Right lobe of liver (tissue), 6 donors: ENCODE results near the gene DNAJB1. TPM values are rescaled to one million over a fixed set of nuclear protein-coding genes. Genes with fewer than 3 reads are reported as not detected.

Source experiments
- ATAC-seq, 4 donors: fragments of 200-7000 bp; cut with Tn5 transposase; one replicate each; pipeline ENCODE4 v1.9.1; 2020; ENCODE audit warnings: mild to moderate bottlenecking in 4 of 4, moderate library complexity in 4 of 4
- DNase-seq, 3 donors: peaks; one replicate each; pipeline ENCODE4 v3.0.0-alpha.2; 2020
- H3K27ac ChIP-seq, 3 donors: fragments of 200-600 bp; one replicate each; pipeline ENCODE4 v1.8.0; 2022
- H3K27me3 ChIP-seq, 2 donors: fragments of 200-600 bp; one replicate each; pipeline ENCODE4 v1.8.0; 2022
- H3K36me3 ChIP-seq, 4 donors: fragments of 200-600 bp; sonication (generic) in 1 of 4; one replicate each; pipeline versions ENCODE4 v1.5.1 to v1.8.0; 2017 to 2022; ENCODE audit warnings: control low read depth in 1 of 4
- H3K4me1 ChIP-seq, 4 donors: fragments of 200-600 bp; sonication (generic) in 1 of 4; one replicate each; pipeline versions ENCODE4 v1.5.1 to v1.8.0; 2017 to 2022; ENCODE audit warnings: control low read depth in 1 of 4
- H3K4me3 ChIP-seq, 3 donors: fragments of 200-600 bp; one replicate each; pipeline ENCODE4 v1.8.0; 2022
- H3K9me3 ChIP-seq, 4 donors: fragments of 200-600 bp; sonication (generic) in 1 of 4; one replicate each; pipeline versions ENCODE4 v1.5.1 to v1.8.0; 2017 to 2022; ENCODE audit warnings: control low read depth in 1 of 4
- POLR2A ChIP-seq: fragments of 450-650 bp; IDR thresholded peaks from one replicate; pipeline ENCODE4 v1.6.1; 2017; ENCODE audit warnings: antibody characterized with exemption, mild to moderate bottlenecking
- WGBS: methylation state at CpG from one replicate; pipeline ENCODE4 v1.1.6; 2018; ENCODE audit warnings: low coverage, low lambda C conversion rate; ENCODE audit not compliant: insufficient coverage; ENCODE audit errors: missing lambda C conversion rate; 5-methylcytosine and 5-hydroxymethylcytosine counted together
- intact Hi-C, 2 donors: fragments of 100-400 bp; cut with DNase I; formaldehyde crosslinking; loops; one replicate each; pipeline versions ENCODE4 v1.11.2 to v1.14.1; 2022
- total RNA-seq, 6 experiments: library from RNA; depleted of rRNA in 2 of 6; stranded (reverse); fragments of >200 nt in 2 of 6; fragmentation: NEBNext Ultra II Directional in 3 of 6; extraction: Animal tissue kit (Norgen Biotek cat#: 25700) in 3 of 6; gene quantifications; one replicate each; pipeline versions ENCODE4 v1.1.0 to v1.2.4, GENCODE V29; 2016 to 2023
- TF ChIP-seq, protein P1 (sequence below), 4 donors: fragments of 200-600 bp in 3 of 4; fragments of 450-650 bp in 1 of 4; IDR thresholded peaks; one replicate each; pipeline versions ENCODE4 v1.5.1 to v1.8.0; 2016 to 2022; ENCODE audit warnings: antibody characterized with exemption in 4 of 4, mild to moderate bottlenecking in 2 of 4
- donor health status: DM: no; HTN: yes; CAD: no.
- donor health status: DM: no; HTN: no; CAD: no.
- donor health status: DM: no; HTN: no; CAD: no.
- donor health status: DM: no; HTN: yes; CAD: no.
- donor health status: DM: no; HTN: yes; CAD: no.

Gene DNAJB1
- total RNA-seq, 6 experiments from 2014 or later, result 35.7 to 76.8 (median 52.1) TPM

DNA sequence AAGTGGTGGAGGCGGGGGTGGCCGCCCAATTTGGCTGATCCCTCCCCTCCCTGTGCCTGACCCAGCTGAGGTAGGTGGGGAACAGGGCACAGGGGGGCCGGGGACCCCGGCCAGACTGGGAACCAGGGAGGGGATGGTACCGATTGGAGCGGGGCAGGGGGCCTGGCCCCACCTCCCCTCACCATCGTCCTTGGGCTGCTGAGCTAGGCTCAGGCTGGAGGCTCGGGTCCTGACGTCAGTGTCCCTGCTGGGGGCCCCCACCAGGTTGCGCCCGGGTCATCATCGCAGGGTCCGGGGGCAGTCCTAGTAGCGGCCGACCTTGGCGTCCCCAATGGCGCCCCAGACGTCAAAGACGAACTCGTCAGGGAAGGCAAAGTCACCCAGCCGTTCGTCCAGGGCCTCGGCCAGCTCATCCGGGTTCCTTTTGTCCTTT, 40.1 kb downstream of the DNAJB1 start:
- peaks cover 0 to 5% (median under 1%) of the 10 kb centered on the region in 4 donors for H3K36me3 ChIP-seq
- H3K9me3 ChIP-seq, result no peaks in the 10 kb centered on the region
- ATAC-seq, result no peak
- H3K27ac ChIP-seq, result no peak overlapping the region
- no CpG with 5 or more reads among the region's 24 CpGs for WGBS
- H3K27me3 ChIP-seq, result no peaks in the 10 kb centered on the region
- TF ChIP-seq POLR2A, result no peak
- TF ChIP-seq, protein P1, sequence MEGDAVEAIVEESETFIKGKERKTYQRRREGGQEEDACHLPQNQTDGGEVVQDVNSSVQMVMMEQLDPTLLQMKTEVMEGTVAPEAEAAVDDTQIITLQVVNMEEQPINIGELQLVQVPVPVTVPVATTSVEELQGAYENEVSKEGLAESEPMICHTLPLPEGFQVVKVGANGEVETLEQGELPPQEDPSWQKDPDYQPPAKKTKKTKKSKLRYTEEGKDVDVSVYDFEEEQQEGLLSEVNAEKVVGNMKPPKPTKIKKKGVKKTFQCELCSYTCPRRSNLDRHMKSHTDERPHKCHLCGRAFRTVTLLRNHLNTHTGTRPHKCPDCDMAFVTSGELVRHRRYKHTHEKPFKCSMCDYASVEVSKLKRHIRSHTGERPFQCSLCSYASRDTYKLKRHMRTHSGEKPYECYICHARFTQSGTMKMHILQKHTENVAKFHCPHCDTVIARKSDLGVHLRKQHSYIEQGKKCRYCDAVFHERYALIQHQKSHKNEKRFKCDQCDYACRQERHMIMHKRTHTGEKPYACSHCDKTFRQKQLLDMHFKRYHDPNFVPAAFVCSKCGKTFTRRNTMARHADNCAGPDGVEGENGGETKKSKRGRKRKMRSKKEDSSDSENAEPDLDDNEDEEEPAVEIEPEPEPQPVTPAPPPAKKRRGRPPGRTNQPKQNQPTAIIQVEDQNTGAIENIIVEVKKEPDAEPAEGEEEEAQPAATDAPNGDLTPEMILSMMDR (IDR thresholded peaks at IDR 0.05), result no peak
- no peak overlapping the region for H3K4me3 ChIP-seq
- no peak for DNase-seq
- peaks cover 0 to 11% (median 0%) of the 10 kb centered on the region in 4 donors for H3K4me1 ChIP-seq
- intact Hi-C loops, result no loop called here

DNA sequence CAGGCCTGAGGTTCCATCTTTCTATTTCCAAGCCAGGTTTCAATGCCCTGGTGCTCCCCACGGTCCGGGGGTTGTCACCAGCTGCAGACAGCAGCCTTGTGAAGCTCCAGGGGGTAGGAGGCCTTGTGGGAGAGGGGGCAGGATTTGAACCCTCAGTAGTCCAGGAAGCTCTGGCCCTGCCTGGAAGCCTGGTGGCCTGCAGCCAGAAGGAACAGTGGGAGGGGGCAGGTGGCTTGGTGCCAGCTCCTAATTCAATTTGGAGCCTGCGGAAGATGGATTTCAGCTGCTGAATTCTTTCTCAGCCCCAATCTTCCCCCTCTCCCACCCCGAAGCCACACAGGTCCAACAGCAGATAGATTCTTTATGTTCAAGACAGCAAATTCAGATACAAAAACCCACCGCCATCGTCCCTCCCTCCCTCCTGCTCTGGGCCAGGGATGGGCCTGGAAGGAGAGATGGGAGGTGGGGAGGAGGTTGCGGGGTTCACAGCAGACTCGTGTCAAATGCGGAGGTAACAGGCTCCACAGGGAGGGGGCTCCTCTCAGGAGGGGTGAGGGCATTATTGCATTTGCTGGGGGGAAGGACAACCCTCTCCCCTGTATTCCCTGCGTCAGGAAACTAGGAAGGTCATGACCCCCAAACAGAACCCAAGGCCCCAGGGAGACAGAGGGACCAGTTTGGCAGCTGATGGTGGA, 40.6 kb downstream of the DNAJB1 start:
- ATAC-seq (no peak), DNase-seq (no peak)
- TF ChIP-seq, protein P1 (IDR thresholded peaks at IDR 0.05), result no peak
- no peak for TF ChIP-seq POLR2A
- no peaks in the 10 kb centered on the region for H3K9me3 ChIP-seq
- H3K27ac ChIP-seq, result no peak overlapping the region
- H3K27me3 ChIP-seq, result no peaks in the 10 kb centered on the region
- H3K4me3 ChIP-seq, result no peak overlapping the region
- peaks cover 0 to 12% (median under 1%) of the 10 kb centered on the region in 4 donors for H3K4me1 ChIP-seq
- intact Hi-C loops, result no loop called here
- H3K36me3 ChIP-seq, result peaks cover 0 to 5% (median under 1%) of the 10 kb centered on the region in 4 donors
- WGBS, result 76% methylated on average over 5 of the region's 10 CpGs

DNA sequence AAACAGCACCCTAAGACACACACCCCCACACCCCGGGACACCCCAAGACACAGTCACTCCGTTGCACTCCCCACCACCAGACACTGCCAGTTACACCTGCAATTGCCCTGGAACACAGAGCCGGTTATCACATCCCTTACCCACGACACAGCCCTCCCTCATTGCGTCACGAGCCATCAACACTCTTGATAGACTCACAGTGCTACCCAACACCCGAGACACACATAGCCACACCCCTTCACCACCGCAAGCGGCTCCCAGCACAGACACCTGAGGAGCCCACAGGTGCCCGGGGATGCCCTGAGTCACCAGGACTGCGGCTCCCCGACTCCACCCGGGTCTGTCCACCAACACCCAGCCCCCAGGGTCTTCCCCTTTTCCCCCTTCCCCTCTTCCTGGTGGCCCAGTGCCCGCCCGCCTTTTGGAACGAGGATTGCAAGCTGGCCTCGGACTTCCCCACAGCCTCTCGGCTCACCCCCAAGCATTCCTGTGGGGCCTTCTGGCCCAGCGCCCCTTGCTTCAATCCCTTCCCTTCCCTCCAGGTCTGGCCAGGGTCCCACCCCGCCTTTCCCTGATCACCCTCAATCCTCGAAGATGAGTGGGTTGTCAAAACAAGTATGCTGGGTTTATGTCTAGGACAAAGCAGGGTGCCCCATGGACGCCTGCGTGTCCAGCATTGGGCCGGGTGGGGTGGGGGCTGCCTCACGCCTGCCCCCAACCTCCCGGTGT, 41.4 kb downstream of the DNAJB1 start:
- DNase-seq, result no peak
- WGBS, result 59% methylated on average over 14 of the region's 26 CpGs

DNA sequence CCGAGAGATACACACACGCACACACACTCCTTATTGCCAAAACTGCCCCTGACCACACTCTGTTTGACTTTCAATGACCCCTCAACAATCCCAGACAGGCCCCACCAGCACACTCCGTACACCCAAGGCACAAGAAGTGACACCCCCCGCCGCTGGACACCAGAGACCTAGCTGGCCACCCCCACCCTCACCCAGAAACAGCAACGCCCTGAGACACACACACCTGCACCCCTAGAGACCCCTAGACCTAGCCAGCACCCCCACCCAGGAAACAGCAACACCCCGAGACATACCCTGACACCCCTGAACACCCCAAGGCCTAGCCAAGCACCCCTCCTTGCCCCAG, 41.9 kb downstream of the DNAJB1 start:
- DNase-seq (no peak), ATAC-seq (no peak)
- Histone ChIP-seq H3K27me3 (no peaks in the 10 kb centered on the region), H3K4me1 (peaks cover 0 to 19% (median 4%) of the 10 kb centered on the region in 4 donors), H3K9me3 (no peaks in the 10 kb centered on the region), H3K4me3 (no peak overlapping the region), H3K27ac (no peak overlapping the region), H3K36me3 (peaks cover 0 to 5% (median under 1%) of the 10 kb centered on the region in 4 donors)
- TF ChIP-seq, protein P1 (IDR thresholded peaks at IDR 0.05), result no peak
- TF ChIP-seq POLR2A, result no peak
- intact Hi-C loops, result no loop called here
- WGBS, result 93% methylated on average over 2 of the region's 7 CpGs

More for the DNA sequence above, 41.4 kb downstream of the DNAJB1 start:
- Histone ChIP-seq H3K9me3 (no peaks in the 10 kb centered on the region), H3K27me3 (no peaks in the 10 kb centered on the region), H3K4me3 (no peak overlapping the region), H3K36me3 (peaks cover 0 to 5% (median under 1%) of the 10 kb centered on the region in 4 donors), H3K4me1 (peaks cover 0 to 19% (median 4%) of the 10 kb centered on the region in 4 donors), H3K27ac (no peak overlapping the region)
- peak in 1 of 4 donors; percentile 6 for ATAC-seq
- TF ChIP-seq, protein P1 (IDR thresholded peaks at IDR 0.05), result no peak
- TF ChIP-seq POLR2A, result no peak
- intact Hi-C loops, result no loop called here
